HL-60/S4 (cell line): ENCODE measurements around the gene GPR173.

ENCODE experiments used
- in situ Hi-C: fragments of 300-500 bp; cut with MboI; formaldehyde crosslinking; loops from 2 replicates; pipeline ENCODE4 v1.14.3; 2022; ENCODE audit warnings: low sequenced_read_pairs

Gene GPR173

DNA sequence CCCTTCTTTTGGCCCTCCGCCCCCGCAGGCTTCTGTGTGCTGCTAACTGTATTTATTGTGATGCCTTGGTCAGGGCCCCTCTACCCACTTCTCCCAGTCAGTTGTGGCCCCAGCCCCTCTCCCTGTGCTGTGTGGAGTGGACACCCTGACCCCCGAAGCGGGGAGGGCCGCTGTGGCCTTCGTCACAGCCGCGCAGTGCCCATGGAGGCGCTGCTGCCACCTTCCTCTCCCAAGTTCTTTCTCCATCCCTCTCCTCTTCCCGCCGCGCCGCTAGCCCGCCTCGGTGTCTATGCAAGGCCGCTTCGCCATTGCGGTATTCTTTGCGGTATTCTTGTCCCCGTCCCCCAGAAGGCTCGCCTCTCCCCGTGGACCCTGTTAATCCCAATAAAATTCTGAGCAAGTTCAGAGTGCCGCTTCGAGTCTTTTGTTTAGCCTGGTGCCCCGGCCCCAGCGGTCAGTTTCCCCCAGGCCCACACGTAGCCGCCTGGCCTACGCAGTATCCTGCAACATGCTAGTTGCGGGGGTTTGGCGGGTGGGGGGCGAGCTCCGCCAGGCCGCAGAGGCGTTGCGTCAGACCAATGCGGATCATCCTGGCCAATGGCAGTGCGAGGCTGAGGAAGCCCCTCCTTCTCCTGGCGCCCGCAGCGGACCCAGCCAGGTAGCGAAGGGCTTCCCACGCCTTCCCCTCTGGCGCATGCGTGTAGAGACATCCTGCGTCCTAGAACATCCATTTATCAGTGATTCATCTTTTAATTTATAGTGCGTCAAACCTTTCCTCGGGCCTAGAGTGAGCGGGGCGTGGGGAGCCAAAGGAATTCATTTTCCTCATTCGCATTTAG lies 39.8 kb downstream of the GPR173 start:
- in situ Hi-C loops: no loop called here

- in situ Hi-C loops: no loop called here
Observed at GRCh38 chrX:53089224-53089842, 40.7 kb downstream of the GPR173 start.

- in situ Hi-C loops: no loop called here
Observed at GRCh38 chrX:53089925-53090324, 41.3 kb downstream of the GPR173 start.

DNA sequence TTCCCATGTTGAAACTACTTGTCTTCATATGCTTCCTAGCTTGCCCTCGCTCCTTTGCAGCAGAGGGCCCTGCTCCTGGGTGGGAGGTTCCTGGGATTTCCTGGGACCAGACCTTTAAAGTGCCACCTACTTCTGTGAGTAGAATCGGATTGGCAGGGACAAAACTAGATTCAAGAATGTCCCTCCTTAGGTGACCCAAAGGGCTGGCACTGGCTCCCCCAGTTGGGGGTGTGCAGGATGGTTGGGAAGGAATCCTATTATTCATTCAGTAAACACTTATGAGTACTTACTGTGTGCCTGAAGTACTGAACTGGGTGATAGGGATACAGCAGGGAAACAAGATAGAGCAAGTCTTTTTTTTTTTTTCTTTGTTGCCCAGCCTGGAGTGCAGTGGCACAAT lies 42.8 kb downstream of the GPR173 start:
- in situ Hi-C loops: no loop called here

DNA sequence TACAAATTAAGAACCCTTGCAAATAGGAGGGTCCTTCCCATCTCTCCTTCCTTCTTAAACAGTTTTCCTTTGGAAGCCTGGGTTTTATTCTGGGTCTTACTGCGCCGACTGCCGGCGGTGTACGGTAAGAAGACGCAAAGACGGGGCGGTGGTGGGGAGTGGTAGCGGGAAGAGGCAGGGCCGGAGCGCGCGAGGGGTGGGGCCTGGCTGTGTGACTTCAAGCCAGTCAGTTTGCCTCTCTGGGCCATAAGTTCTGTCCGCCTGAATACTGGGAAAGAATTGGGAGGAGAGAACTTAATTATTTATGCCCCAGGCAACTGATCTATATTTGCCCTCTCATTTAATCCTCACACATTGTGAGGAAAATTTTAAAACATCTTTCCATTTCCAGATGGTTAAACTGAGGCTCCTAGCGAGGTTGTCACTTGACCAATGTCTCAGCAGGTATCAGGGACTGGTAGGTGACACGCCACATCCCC lies 44.6 kb downstream of the GPR173 start:
- in situ Hi-C loops: no loop called here

DNA sequence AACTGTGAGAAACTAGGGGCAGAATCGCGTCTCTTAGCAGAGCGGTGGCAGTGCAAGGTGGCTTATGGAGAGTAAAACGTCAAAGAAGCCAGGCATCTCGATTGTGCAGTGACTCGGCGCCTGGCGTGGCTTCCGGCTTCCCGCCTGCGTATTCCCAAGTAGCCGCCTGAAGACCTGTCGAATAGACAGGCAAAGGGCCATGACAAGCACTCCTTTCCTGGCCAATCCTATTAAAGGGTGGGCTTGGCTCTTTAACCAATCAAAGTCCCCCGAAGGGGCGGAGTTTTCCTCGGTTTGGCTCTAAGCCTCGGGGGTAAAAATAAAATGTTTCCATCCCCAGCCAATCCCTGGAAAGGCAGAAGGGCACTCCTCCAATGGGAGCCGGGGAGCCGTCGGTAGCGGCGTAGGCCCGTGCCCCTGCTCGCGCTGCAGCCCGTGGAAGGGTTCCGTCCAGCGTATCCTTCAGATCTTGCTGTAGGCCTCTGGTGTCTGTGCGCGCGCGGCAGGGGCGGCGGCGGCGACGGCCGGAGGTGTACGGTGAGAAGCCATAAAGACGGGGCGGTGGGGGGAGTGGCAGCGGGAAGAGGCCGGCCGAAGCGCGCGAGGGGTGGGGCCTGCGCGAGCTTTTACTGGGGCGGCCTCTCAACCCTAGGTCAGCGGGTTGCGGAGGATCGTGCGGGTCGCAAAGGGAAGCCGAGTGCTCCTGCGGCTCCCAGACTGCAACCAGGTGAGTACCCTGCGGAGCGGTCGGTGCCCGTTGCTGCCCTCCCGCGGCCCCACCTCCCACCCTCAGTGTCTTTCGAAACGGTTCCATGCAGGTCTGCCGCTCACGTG lies 45.4 kb downstream of the GPR173 start, which contains the start of gene KANTR:
KANTR (plus strand) TSS at position 395 of the 834 bp plus-strand sequence. CDS start 30,131 bp downstream, outside the sequence.
- in situ Hi-C loops: no loop called here

GRCh38 chrX:53094582-53094905 lies 46.0 kb downstream of the GPR173 start:
- in situ Hi-C loops: no loop called here

GRCh38 chrX:53095796-53096195 lies 47.2 kb downstream of the GPR173 start:
- in situ Hi-C loops: no loop called here

- in situ Hi-C loops: no loop called here
Observed at GRCh38 chrX:53114864-53115549, 66.4 kb downstream of the GPR173 start.

GRCh38 chrX:53115550-53115874 lies 66.9 kb downstream of the GPR173 start:
- in situ Hi-C loops: no loop called here

- in situ Hi-C loops: no loop called here
Observed at GRCh38 chrX:53116101-53116500, 67.5 kb downstream of the GPR173 start.

DNA sequence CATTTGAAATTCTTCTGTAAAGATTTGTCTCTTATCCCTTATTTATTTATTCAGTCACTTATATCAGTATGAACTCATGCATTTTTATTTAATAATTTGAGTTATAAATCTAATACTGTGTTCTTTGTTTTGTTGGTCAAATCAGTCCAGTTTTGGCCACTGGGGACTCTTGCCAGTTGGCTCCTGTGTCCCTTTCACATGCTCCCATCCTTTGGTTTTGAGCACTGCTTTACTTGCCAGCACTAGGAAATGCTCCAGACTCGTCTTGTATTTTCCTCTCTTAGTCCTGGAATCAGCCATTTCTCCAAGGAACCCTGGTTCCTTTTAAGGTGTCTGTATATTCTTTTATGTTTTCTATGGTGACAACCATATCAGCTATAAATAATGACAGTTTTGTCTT lies 73.4 kb downstream of the GPR173 start:
- in situ Hi-C loops: no loop called here

GRCh38 chrX:53125506-53125905 lies 76.9 kb downstream of the GPR173 start:
- in situ Hi-C loops: no loop called here

DNA sequence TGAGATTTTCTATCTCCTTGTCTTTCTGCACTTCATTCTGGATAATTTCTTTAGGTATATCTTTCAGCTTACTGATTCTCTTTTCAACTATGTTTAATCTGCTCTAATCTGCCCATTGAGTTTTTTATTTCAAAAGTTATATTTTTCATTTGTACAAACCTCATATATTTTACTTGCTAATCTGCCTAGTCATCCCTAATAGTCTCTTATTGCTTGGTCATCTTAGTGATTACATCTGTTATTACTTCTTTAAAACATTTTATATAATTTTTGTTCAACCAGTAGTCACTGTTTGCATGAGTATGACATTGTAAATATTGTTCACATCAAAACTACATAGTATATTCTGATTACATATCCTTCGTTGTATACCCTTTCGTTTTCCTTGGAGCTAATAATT lies 77.8 kb downstream of the GPR173 start:
- in situ Hi-C loops: no loop called here

GRCh38 chrX:53128097-53128749 lies 79.6 kb downstream of the GPR173 start:
- in situ Hi-C loops: no loop called here
